Body of pancreas (tissue), 4 donors: ENCODE data around the gene FAM193A. TPM values are rescaled to one million over a fixed set of nuclear protein-coding genes. Genes with fewer than 3 reads are reported as not detected.

Source experiments
- ATAC-seq: fragments of 150-250 bp; one replicate; pipeline ENCODE4 v1.9.1; 2016
- DNase-seq, 4 donors: peaks; one replicate each; pipeline ENCODE4 v3.0.0-alpha.2; 2019
- H3K27ac ChIP-seq, 4 donors: fragments of 200-600 bp; sonication (generic); 1 replicate in 3 of 4; 2 replicates in 1 of 4; pipeline versions ENCODE4 v1.5.1 to v1.6.1; 2016 to 2019; ENCODE audit warnings: mild to moderate bottlenecking in 1 of 4, mixed read lengths in 1 of 4, moderate library complexity in 1 of 4
- H3K27me3 ChIP-seq, 2 donors: fragments of 200-600 bp; sonication (generic); one replicate each; pipeline ENCODE4 v1.6.0; 2016; ENCODE audit warnings: mild to moderate bottlenecking in 1 of 2
- H3K36me3 ChIP-seq, 2 donors: fragments of 200-600 bp; sonication (generic); replicated peaks in 1 of 2; 2 replicates each; pipeline ENCODE4 v1.5.1; 2016; ENCODE audit warnings: low read depth in 2 of 2; ENCODE audit not compliant: insufficient read depth in 1 of 2
- H3K4me1 ChIP-seq: fragments of 200-600 bp; sonication (generic); one replicate; pipeline ENCODE4 v1.6.0; 2016
- H3K4me3 ChIP-seq, 2 donors: fragments of 200-600 bp; sonication (generic); 1 replicate in 1 of 2; 2 replicates in 1 of 2; pipeline ENCODE4 v1.5.1; 2016 to 2019
- H3K9me3 ChIP-seq, 3 donors: fragments of 200-600 bp; sonication (generic); 1 replicate in 2 of 3; 2 replicates in 1 of 3; pipeline ENCODE4 v1.5.1; 2016
- POLR2A ChIP-seq, 3 donors: fragments of 450-650 bp; IDR thresholded peaks; one replicate each; pipeline ENCODE4 v1.6.1; 2016; ENCODE audit warnings: antibody characterized with exemption in 3 of 3, mild to moderate bottlenecking in 2 of 3
- WGBS, 2 donors: methylation state at CpG; one replicate each; pipeline ENCODE4 v1.1.5; 2017; 5-methylcytosine and 5-hydroxymethylcytosine counted together
- intact Hi-C: fragments of 100-400 bp; cut with DNase I; formaldehyde crosslinking; loops from one replicate; pipeline ENCODE4 v1.15.1; 2023
- total RNA-seq, 2 donors: library from RNA; depleted of rRNA; stranded (reverse); fragments of >200 nt; gene quantifications; one replicate each; pipeline ENCODE4 v1.1.0, GENCODE V29; 2016
- TF ChIP-seq, protein P1 (sequence below), 7 experiments: fragments of 450-650 bp in 4 of 7; fragments of 200-600 bp in 3 of 7; sonication (generic) in 3 of 7; IDR thresholded peaks; one replicate each; pipeline ENCODE4 v1.5.1; 2016 to 2019; ENCODE audit warnings: antibody characterized with exemption in 7 of 7

FAM193A gene
- total RNA-seq, 2 donors from 2014 or later, result 14.8 to 22.7 TPM

DNA sequence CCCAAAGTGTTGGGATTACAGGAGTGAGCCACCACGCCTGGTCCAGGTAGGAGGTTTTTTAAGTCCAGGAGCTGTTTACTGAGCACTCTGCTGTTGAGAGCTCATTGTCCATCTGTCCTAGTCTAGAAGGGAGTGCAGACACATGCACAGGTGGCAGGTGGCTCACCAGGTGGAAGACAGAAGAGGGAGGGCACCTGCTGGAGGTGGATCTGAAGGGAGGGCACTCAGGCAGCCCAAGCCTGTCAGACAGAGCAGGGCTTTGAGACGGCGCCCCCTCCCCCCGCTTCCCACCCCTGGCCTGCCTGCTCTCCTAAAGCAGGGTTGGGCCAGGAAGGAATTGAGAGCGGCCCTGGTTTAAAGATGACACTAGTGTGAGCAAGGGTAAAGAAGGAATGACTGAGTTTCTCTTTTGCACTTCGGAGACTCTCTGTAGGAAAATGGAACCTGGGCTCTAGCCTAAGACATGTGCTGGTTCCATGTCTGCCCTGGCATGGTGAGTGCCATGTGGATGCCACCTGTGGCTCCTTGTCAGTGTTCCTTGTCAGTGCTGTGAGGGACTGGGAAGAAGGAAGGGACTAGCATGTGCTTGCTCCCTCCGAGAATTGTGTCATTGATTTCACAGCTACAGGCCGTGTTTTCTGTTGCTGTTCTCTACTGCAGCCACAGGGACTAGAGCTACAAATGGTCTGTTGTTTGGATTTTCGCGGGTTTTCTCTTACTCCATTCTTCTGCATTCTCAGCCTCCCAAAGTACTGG is 111.1 kb downstream of the FAM193A start:
- 91 to 92% methylated on average over 10 of the region's 10 CpGs for WGBS, 2 donors
- H3K27me3 ChIP-seq, result no peaks in the 10 kb centered on the region
- intact Hi-C loops, result no loop called here
- TF ChIP-seq, protein P1, sequence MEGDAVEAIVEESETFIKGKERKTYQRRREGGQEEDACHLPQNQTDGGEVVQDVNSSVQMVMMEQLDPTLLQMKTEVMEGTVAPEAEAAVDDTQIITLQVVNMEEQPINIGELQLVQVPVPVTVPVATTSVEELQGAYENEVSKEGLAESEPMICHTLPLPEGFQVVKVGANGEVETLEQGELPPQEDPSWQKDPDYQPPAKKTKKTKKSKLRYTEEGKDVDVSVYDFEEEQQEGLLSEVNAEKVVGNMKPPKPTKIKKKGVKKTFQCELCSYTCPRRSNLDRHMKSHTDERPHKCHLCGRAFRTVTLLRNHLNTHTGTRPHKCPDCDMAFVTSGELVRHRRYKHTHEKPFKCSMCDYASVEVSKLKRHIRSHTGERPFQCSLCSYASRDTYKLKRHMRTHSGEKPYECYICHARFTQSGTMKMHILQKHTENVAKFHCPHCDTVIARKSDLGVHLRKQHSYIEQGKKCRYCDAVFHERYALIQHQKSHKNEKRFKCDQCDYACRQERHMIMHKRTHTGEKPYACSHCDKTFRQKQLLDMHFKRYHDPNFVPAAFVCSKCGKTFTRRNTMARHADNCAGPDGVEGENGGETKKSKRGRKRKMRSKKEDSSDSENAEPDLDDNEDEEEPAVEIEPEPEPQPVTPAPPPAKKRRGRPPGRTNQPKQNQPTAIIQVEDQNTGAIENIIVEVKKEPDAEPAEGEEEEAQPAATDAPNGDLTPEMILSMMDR (IDR thresholded peaks at IDR 0.05), result no peak
- no peak for TF ChIP-seq POLR2A (IDR thresholded peaks at IDR 0.05)
- no peak overlapping the region for H3K27ac ChIP-seq
- H3K4me1 ChIP-seq, result no peaks in the 10 kb centered on the region
- no peak for ATAC-seq
- H3K9me3 ChIP-seq, result no peaks in the 10 kb centered on the region
- no peak overlapping the region for H3K4me3 ChIP-seq
- no peak for DNase-seq
- H3K36me3 ChIP-seq, result peaks cover 0 to 16% of the 10 kb centered on the region in 2 donors

DNA sequence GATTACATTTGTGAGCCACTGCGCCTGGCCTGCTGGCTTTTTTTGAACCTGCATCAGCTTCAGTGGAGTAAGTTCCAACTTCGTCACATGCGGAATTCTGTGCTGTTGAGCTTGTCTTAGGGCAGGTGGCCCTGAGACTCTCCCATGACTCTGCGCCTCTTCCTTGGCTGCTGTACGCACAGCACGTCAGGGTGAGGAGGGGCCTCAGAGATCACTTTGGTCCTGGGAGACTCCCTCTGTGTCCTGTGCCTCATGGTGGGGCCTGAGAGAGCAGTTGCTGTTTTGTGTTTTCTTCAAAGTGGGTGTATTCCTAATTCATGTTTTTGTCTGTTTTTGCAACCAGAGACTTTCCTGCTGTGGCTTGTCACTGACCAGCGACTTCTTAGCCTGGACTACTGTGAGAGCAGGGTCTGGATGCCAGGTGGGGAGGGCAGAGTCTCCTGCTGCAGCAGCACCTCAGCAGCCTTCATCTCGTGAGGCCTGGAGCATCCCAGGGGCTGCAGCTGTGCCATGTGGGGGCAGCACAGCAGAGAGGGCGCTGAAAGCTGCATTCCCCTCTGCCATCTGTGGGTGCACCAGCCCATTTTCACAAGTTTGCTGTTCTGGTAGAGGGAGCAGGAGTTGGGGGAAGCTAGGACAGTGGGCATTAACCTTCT is 111.8 kb downstream of the FAM193A start:
- H3K36me3 ChIP-seq, result peaks cover 0 to 16% of the 10 kb centered on the region in 2 donors
- DNase-seq (no peak), ATAC-seq (no peak)
- H3K4me1 ChIP-seq, result no peaks in the 10 kb centered on the region
- no peaks in the 10 kb centered on the region for H3K9me3 ChIP-seq
- intact Hi-C loops, result no loop called here
- WGBS, 2 donors, result 96% methylated on average over 9 of the region's 9 CpGs
- TF ChIP-seq, protein P1 (IDR thresholded peaks at IDR 0.05), result no peak
- no peak for TF ChIP-seq POLR2A (IDR thresholded peaks at IDR 0.05)
- no peaks in the 10 kb centered on the region for H3K27me3 ChIP-seq
- H3K27ac ChIP-seq, result no peak overlapping the region
- H3K4me3 ChIP-seq, result no peak overlapping the region

DNA sequence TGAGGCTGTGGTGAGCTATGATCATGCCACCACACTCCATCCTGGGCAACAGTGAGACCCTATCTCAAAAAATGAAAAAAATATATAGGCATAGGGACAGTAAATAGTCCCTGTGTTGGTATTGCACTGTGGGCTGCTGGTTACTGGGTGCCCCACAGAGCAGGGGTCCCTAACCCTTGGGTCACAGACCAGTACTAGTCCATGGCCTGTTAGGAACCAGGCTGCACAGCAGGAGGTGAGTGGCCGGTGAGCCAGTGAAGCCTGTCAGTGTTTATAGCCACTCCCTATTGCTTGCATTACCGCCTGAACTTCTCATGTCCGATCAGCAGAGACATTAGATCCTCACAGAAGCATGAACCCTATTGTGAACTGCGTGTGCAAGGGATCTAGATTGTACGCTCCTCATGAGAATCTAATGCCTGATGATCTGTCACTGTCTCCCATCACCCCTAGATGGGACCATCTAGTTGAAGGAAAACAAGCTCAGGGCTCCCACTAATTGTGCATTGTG is 113.2 kb downstream of the FAM193A start:
- no peak for DNase-seq
- H3K4me1 ChIP-seq, result no peaks in the 10 kb centered on the region
- no peaks in the 10 kb centered on the region for H3K27me3 ChIP-seq
- peaks cover 0 to 13% of the 10 kb centered on the region in 2 donors for H3K36me3 ChIP-seq
- no peak overlapping the region for H3K27ac ChIP-seq
- TF ChIP-seq POLR2A (IDR thresholded peaks at IDR 0.05), result no peak
- TF ChIP-seq, protein P1 (IDR thresholded peaks at IDR 0.05), result no peak
- WGBS, 2 donors, result 95 to 96% methylated on average over 4 to 5 of the region's 5 CpGs
- no peak overlapping the region for H3K4me3 ChIP-seq
- no peaks in the 10 kb centered on the region for H3K9me3 ChIP-seq
- ATAC-seq, result no peak
- intact Hi-C loops, result no loop called here

DNA sequence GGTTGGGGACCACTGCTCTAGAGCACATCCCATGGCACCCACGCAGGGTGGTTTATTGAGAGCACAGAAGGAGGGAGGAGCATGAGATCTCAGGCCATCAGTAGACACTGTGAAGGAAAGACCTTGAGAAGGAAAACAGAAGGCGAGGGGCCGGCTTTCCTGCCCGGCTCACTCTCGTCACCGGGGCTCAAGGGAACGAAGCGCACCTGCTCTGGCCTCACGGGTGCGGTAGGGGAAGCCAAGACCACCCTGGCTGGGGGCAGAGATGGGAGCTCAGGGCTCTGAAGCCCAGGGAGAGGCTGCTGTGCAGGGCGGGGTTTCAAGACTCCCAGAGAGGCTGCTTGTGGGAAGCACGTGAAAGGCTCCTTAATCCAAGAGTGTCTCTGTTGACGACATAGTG is 113.8 kb downstream of the FAM193A start:
- Histone ChIP-seq H3K27ac (no peak overlapping the region), H3K4me3 (no peak overlapping the region), H3K36me3 (peaks cover 0 to 13% of the 10 kb centered on the region in 2 donors), H3K4me1 (no peaks in the 10 kb centered on the region), H3K27me3 (no peaks in the 10 kb centered on the region), H3K9me3 (no peaks in the 10 kb centered on the region)
- ATAC-seq (no peak), DNase-seq (no peak)
- 89 to 90% methylated on average over 6 to 13 of the region's 13 CpGs for WGBS, 2 donors
- no peak for TF ChIP-seq POLR2A (IDR thresholded peaks at IDR 0.05)
- TF ChIP-seq, protein P1 (IDR thresholded peaks at IDR 0.05), result no peak
- intact Hi-C loops, result no loop called here
